HL-60 (cell line): ENCODE measurements around the gene COL6A2.
"Not testable (repeated sequence)": the region's sequence is repeated elsewhere in the genome, so short reads cannot be mapped to it uniquely, and the experiment has no call there.

Experiments
- DNase-seq, 2 experiments: peaks; one replicate each; pipeline ENCODE4 v3.0.0-alpha.2; 2010 to 2020; ENCODE audit warnings: low read depth in 1 of 2, low spot score in 1 of 2
- H3K27ac ChIP-seq: fragments of 250-450 bp; sonication (Bioruptor Pico); replicated peaks from 2 replicates; pipeline ENCODE4 v1.5.1; 2020; ENCODE audit warnings: mild to moderate bottlenecking, moderate library complexity
- H3K27me3 ChIP-seq: fragments of 250-450 bp; sonication (Bioruptor Pico); 2 replicates; pipeline ENCODE4 v1.5.1; 2021; ENCODE audit warnings: mild to moderate bottlenecking, moderate library complexity; ENCODE audit not compliant: insufficient read depth, poor library complexity, severe bottlenecking
- H3K4me3 ChIP-seq: replicated peaks from 2 replicates; pipeline ENCODE4 v1.5.1; 2011; ENCODE audit warnings: mild to moderate bottlenecking, control low read depth, low read length; ENCODE audit not compliant: insufficient read depth
- CTCF ChIP-seq: IDR thresholded peaks from one replicate; pipeline ENCODE4 v1.5.1; 2011; ENCODE audit warnings: low read length, control low read depth, inconsistent platforms; ENCODE audit not compliant: insufficient read depth
- GABPA ChIP-seq: IDR thresholded peaks from 2 replicates; pipeline ENCODE4 v1.6.1; 2012; ENCODE audit warnings: low read depth
- POLR2AphosphoS5 ChIP-seq: IDR thresholded peaks from 2 replicates; pipeline ENCODE4 v1.6.1; 2012; ENCODE audit warnings: low read depth
- REST ChIP-seq: IDR thresholded peaks from 2 replicates; pipeline ENCODE4 v1.6.1; 2012; ENCODE audit warnings: low read depth; ENCODE audit not compliant: insufficient replicate concordance
- SPI1 ChIP-seq: IDR thresholded peaks from 2 replicates; pipeline ENCODE4 v1.6.1; 2012; ENCODE audit warnings: low read depth, mild to moderate bottlenecking, borderline replicate concordance

Gene COL6A2

GRCh38 chr21:46173573-46173972 lies 75.7 kb downstream of the COL6A2 start:
- no peaks in the 10 kb centered on the region for H3K27me3 ChIP-seq
- no peak for DNase-seq
- TF ChIP-seq CTCF = no peak
- no peak for TF ChIP-seq GABPA
- no peak for TF ChIP-seq REST
- TF ChIP-seq POLR2AphosphoS5 = no peak
- TF ChIP-seq SPI1 = no peak
- no peak overlapping the region for H3K27ac ChIP-seq
- no peak overlapping the region for H3K4me3 ChIP-seq

GRCh38 chr21:46176443-46177129 lies 78.7 kb downstream of the COL6A2 start:
- H3K27me3 ChIP-seq, DNase-seq, H3K27ac ChIP-seq, H3K4me3 ChIP-seq: not testable (repeated sequence)

- H3K27ac ChIP-seq = no peak overlapping the region
- peaks cover under 1% of the 10 kb centered on the region for H3K27me3 ChIP-seq
- no peak overlapping the region for H3K4me3 ChIP-seq
- no peak for DNase-seq
- TF ChIP-seq SPI1 = no peak
Measured at GRCh38 chr21:46178961-46179360, 81.0 kb downstream of the COL6A2 start.
